ENCODE data around the gene MYO1F. TPM values are rescaled to one million over a fixed set of nuclear protein-coding genes. Genes with fewer than 3 reads are reported as not detected.

Gene MYO1F
- total and polyA plus RNA-seq, 2 of the 13 experiments (the other 11 are each of a cell fraction or from before 2014, with no cell fraction given), result 0.09 to 0.13 TPM

GRCh38 chr19:8513687-8514504 lies 63.3 kb downstream of the MYO1F start, which contains the start of gene ZNF414 (continued):
- TF ChIP-seq, protein P1, sequence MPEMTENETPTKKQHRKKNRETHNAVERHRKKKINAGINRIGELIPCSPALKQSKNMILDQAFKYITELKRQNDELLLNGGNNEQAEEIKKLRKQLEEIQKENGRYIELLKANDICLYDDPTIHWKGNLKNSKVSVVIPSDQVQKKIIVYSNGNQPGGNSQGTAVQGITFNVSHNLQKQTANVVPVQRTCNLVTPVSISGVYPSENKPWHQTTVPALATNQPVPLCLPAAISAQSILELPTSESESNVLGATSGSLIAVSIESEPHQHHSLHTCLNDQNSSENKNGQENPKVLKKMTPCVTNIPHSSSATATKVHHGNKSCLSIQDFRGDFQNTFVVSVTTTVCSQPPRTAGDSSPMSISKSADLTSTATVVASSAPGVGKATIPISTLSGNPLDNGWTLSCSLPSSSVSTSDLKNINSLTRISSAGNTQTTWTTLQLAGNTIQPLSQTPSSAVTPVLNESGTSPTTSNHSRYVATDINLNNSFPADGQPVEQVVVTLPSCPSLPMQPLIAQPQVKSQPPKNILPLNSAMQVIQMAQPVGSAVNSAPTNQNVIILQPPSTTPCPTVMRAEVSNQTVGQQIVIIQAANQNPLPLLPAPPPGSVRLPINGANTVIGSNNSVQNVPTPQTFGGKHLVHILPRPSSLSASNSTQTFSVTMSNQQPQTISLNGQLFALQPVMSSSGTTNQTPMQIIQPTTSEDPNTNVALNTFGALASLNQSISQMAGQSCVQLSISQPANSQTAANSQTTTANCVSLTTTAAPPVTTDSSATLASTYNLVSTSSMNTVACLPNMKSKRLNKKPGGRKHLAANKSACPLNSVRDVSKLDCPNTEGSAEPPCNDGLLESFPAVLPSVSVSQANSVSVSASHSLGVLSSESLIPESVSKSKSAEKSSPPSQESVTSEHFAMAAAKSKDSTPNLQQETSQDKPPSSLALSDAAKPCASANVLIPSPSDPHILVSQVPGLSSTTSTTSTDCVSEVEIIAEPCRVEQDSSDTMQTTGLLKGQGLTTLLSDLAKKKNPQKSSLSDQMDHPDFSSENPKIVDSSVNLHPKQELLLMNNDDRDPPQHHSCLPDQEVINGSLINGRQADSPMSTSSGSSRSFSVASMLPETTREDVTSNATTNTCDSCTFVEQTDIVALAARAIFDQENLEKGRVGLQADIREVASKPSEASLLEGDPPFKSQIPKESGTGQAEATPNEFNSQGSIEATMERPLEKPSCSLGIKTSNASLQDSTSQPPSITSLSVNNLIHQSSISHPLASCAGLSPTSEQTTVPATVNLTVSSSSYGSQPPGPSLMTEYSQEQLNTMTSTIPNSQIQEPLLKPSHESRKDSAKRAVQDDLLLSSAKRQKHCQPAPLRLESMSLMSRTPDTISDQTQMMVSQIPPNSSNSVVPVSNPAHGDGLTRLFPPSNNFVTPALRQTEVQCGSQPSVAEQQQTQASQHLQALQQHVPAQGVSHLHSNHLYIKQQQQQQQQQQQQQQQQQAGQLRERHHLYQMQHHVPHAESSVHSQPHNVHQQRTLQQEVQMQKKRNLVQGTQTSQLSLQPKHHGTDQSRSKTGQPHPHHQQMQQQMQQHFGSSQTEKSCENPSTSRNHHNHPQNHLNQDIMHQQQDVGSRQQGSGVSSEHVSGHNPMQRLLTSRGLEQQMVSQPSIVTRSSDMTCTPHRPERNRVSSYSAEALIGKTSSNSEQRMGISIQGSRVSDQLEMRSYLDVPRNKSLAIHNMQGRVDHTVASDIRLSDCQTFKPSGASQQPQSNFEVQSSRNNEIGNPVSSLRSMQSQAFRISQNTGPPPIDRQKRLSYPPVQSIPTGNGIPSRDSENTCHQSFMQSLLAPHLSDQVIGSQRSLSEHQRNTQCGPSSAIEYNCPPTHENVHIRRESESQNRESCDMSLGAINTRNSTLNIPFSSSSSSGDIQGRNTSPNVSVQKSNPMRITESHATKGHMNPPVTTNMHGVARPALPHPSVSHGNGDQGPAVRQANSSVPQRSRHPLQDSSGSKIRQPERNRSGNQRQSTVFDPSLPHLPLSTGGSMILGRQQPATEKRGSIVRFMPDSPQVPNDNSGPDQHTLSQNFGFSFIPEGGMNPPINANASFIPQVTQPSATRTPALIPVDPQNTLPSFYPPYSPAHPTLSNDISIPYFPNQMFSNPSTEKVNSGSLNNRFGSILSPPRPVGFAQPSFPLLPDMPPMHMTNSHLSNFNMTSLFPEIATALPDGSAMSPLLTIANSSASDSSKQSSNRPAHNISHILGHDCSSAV (CRISPR knock-in tag; IDR thresholded peaks at IDR 0.05; ENCODE audit: borderline replicate concordance), result no peak
- TF ChIP-seq GABPA (IDR thresholded peaks at IDR 0.05; ENCODE audit: low read depth, low read length) (peak; percentile 72), GABPA (CRISPR knock-in tag; IDR thresholded peaks at IDR 0.05; ENCODE audit: low read depth) (peak; percentile 87), ZNF441 (CRISPR knock-in tag; IDR thresholded peaks at IDR 0.05; ENCODE audit: borderline replicate concordance) (no peak; the same call in 1 of the 2 replicates), ZNF547 (CRISPR knock-in tag; IDR thresholded peaks at IDR 0.05) (no peak; the same call in 1 of the 2 replicates), HOXA7 (CRISPR knock-in tag; IDR thresholded peaks at IDR 0.05) (no peak), PRDM15 (CRISPR knock-in tag; IDR thresholded peaks at IDR 0.05) (no peak), SETDB1 (CRISPR knock-in tag; IDR thresholded peaks at IDR 0.05; ENCODE audit: borderline replicate concordance) (no peak), ZZZ3 (CRISPR knock-in tag; IDR thresholded peaks at IDR 0.05; ENCODE audit: borderline replicate concordance) (peak; percentile 86; the same call in 1 of the 2 replicates), ZNF121 (CRISPR knock-in tag; IDR thresholded peaks at IDR 0.05) (no peak), CHD2 (IDR thresholded peaks at IDR 0.05; ENCODE audit: low read depth, low read length) (peak; percentile 97), WIZ (CRISPR knock-in tag; IDR thresholded peaks at IDR 0.05) (0 out of 2 replicates have a peak, but pooled peaks have one; percentile 43), JUND (CRISPR knock-in tag; IDR thresholded peaks at IDR 0.05) (peak; percentile 47; the same call in 1 of the 2 replicates), ZNF766 (CRISPR knock-in tag; IDR thresholded peaks at IDR 0.05; ENCODE audit: borderline replicate concordance) (no peak), FOSL2 (CRISPR knock-in tag; IDR thresholded peaks at IDR 0.05) (peak; percentile 56)
- TF ChIP-seq, protein P2, sequence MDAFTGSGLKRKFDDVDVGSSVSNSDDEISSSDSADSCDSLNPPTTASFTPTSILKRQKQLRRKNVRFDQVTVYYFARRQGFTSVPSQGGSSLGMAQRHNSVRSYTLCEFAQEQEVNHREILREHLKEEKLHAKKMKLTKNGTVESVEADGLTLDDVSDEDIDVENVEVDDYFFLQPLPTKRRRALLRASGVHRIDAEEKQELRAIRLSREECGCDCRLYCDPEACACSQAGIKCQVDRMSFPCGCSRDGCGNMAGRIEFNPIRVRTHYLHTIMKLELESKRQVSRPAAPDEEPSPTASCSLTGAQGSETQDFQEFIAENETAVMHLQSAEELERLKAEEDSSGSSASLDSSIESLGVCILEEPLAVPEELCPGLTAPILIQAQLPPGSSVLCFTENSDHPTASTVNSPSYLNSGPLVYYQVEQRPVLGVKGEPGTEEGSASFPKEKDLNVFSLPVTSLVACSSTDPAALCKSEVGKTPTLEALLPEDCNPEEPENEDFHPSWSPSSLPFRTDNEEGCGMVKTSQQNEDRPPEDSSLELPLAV (CRISPR knock-in tag; conservative IDR thresholded peaks at IDR 0.05; ENCODE audit: low read depth), result no peak

Measured in HepG2 (cell line).